HG03103 (cell line): ENCODE results near the gene CGNL1.

Source experiments
- ATAC-seq: cut with Tn5 transposase; IDR thresholded peaks from one replicate; pipeline ENCODE4 v1.9.1; 2021; ENCODE audit warnings: low read depth; ENCODE audit not compliant: unreplicated experiment

CGNL1 gene, protein sequence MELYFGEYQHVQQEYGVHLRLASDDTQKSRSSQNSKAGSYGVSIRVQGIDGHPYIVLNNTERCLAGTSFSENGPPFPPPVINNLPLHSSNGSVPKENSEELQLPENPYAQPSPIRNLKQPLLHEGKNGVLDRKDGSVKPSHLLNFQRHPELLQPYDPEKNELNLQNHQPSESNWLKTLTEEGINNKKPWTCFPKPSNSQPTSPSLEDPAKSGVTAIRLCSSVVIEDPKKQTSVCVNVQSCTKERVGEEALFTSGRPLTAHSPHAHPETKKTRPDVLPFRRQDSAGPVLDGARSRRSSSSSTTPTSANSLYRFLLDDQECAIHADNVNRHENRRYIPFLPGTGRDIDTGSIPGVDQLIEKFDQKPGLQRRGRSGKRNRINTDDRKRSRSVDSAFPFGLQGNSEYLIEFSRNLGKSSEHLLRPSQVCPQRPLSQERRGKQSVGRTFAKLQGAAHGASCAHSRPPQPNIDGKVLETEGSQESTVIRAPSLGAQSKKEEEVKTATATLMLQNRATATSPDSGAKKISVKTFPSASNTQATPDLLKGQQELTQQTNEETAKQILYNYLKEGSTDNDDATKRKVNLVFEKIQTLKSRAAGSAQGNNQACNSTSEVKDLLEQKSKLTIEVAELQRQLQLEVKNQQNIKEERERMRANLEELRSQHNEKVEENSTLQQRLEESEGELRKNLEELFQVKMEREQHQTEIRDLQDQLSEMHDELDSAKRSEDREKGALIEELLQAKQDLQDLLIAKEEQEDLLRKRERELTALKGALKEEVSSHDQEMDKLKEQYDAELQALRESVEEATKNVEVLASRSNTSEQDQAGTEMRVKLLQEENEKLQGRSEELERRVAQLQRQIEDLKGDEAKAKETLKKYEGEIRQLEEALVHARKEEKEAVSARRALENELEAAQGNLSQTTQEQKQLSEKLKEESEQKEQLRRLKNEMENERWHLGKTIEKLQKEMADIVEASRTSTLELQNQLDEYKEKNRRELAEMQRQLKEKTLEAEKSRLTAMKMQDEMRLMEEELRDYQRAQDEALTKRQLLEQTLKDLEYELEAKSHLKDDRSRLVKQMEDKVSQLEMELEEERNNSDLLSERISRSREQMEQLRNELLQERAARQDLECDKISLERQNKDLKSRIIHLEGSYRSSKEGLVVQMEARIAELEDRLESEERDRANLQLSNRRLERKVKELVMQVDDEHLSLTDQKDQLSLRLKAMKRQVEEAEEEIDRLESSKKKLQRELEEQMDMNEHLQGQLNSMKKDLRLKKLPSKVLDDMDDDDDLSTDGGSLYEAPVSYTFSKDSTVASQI

GRCh38 chr15:57375827-57376695 is at the start of gene CGNL1:
Gene CGNL1 (plus strand): TSS chr15:57376505. CDS start chr15:57438000, 61,495 bp downstream.
- no peak for ATAC-seq

DNA sequence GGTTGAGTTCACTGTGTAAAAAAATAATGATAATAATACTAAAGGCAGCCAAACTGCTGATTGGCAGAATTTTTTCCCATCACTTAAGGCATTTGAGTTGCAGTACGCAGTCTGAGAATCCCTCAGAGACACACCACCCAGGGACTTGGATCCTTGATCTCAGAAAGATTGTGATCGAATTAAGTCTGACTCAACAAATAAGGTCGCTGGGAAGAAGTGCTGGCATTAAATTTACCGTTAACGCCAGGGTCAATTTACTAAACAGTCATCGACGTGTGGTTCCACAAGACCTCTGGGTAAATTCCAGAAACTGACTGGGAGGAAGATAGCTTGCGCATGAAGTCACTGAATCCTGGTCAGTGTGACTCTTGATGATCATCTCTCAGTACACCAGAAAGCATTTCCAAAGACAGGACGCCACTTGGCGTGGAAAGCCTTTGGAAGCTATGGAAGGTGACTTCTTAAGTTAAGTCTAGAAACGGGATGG is 48.3 kb upstream of the CGNL1 start:
- ATAC-seq: no peak

DNA sequence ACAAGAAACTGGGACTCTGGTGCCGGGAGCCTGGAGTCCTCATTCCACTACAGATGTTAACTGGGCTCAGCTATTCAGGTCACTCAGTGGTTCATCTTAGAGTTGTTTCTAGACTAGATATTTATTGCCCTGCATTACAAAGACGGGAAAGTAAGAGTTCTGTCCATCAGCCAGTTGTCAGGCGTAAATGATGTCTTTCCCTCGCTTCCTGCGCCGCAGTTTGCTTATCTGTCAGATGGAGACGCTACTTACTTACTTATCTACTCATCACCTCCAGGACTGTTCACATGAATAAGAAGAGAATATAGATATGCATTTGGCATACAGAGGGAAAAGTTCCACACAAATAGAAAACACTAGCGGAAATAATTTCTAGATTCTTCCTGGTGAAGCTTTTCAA is 47.8 kb upstream of the CGNL1 start:
- no peak for ATAC-seq

GRCh38 chr15:57328897-57329296 is 47.4 kb upstream of the CGNL1 start:
- no peak for ATAC-seq

GRCh38 chr15:57329582-57330367 is 46.5 kb upstream of the CGNL1 start:
- ATAC-seq: no peak

DNA sequence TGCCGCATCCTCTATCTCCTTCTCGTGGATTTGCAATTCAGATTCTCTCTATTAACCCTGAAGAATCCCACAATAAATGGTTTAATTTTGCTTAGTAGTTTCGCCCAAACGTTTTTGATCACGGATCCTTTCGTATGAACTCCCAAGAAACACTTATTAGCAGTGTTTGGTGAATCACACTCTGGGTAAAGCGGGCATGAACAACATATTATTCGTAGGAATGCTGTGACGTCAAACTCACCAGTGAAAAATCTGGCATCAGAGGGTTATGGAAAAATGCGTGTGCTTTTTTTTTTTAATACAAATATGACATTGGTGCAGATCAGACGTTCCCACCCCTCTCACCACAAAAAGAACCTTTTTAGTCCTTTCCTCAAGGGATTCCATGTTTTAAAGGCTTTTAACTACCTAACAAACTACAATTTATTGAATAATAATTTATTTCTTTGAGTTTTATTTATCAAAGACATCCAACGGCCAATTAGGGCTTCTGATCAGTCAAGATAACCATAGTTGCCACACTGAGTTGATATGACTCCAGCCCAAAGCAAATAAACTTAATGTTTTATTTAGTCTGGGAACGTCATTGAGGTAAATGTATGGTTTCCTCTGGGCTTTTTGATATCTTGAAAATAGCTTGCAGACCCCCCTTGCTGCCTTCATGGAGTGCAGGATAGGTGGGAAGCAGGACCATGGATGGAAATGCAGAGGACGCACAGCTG is 45.5 kb upstream of the CGNL1 start:
- no peak for ATAC-seq

DNA sequence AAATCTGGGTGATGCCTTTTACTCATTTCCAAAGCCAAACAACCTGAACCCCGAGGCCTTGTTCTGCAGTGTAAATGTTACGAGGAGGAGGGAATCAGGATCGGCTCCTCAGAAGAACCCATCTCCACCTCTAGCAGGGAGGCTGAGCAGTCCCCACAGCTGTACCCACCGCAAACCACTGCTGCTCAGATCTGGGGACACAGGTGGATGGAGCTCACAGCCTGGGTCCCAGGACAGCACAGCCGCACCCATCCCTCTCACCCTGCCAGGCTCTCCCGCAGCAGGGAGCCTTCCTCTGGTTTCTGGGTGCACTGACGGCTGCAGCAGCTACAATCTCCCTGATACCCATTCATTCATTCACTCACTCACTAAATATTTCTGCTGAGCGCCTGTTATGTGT is 44.0 kb upstream of the CGNL1 start:
- no peak for ATAC-seq

DNA sequence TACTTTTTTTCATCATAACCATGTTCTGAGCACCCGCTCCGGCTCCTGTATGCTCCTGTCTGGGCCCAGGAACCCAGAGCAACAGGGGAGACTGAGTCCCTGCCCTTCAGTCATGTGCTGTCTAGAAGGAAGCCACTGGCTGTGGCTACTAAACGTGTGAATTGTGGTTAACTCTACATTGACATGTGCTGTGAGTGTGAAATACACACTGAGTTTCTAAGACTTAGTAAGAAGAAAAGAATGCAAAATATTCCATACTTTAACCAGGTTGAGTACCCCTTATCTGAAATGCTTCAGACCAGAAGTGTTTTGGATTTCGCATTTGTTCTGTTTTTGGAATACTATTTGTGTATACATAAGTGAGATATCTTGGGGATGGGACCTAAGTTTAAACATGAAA is 42.8 kb upstream of the CGNL1 start:
- no peak for ATAC-seq

DNA sequence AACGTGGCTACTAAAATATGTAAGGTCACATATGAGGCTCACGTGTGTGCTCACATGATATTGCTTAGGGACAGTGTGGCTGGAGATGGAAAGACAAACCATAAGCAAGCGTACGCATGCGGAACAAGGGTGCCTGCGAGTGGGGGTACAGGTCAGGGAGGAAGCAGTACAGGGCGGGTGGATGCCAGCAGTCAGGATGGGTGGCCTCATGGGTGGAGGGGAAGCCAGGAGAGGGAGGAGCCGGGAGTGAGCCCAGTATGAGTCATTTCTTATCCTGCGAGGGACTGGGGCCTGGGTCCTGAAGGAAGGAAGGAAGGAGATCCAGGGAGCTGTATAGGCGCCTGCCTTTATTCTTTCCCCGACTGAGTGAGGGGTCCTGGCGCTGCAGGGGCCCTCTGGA is 42.0 kb upstream of the CGNL1 start:
- ATAC-seq: no peak

DNA sequence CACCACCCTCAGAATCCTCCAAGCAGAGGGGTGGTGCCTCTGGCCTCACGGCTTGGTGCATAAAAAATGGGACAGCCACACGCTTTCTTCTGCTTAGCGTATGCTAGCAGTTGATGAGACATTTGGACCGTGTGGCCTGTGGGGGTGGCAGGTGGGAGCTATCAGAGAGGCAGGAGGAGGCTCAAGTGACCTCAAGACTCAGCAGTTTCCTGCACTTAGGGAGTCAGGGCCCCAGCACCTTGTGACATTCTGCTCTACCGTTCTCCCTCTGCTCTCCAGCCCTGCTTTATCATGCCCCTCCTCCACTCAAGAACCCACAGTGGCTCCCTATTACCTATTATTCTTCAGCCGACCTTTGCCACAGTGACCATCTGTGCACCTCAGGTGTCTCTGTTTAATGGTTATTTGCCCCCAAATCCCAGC is 41.0 kb upstream of the CGNL1 start:
- no peak for ATAC-seq

DNA sequence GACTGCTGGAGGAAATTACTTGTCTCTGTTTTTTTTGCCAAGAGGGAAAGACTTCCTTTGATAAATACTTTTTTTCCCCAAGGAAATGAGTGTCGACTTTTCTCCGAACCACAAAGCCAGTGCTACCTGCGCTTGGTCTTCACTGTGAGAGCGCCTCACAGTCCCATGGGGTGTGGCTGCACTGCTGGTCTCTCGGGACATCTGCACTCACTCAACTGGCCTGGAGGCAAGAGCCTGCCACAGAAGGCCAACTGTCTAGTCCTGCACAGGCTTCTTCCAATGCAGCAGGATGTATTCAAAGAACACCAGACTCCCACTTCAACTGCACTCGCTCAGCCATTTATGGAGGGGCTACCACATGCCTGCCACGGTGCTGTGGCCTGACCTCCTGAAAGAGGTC is 40.6 kb upstream of the CGNL1 start:
- ATAC-seq: no peak

DNA sequence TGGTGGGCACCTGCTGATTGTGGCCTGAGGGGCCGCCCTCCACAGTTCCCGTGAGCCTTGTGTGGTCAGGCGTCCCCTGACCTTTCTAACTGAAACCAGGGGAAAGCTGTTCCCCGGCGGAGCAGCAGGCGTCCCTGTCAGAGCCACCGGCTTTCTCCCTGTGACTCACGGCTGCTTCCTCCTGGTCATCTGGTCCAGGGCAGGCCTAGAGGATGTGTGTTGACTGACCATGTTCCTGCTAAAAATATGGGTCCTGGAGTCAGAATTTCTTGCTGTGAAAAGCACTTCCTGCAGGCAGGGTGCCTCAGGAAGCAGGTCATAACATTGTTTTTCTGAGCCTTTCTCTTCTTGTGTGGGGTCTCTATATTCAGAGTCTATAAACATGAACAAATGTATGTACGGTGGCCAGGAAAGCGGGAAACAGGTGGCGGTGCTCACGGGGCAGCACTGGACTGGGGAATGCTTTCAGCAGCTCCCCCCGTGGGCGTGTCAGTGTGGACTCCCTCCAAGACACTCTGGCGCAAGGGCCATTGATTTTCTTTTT is 38.4 kb upstream of the CGNL1 start:
- ATAC-seq: no peak

- ATAC-seq: no peak
Observed at GRCh38 chr15:57339321-57339720, 37.0 kb upstream of the CGNL1 start.

DNA sequence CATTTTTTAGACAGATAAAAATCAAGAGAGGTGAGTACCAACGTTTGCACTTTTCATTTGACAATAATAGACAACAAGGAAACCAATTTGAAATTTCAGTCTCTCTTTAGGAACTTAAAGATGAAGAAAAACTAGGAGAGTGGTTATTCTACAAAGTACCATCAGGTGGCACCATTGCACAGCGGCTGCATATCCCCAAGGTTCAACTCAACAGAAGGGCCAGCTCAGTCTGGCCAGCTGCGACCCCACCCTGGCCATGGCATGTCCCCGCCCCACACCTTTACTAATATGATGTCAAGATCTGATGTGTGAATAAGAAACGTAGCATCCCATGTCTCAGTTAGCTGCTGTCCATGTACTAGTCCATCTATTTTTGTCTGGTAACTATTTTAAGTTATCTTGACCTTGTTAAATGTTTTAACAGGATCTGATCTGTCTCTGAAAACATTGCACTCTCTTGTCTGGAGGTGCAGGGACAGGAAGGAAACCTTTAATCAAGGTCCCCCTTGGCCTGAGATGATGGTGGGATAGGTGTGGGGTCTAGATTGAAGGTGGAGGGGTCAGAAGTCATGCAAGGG is 35.5 kb upstream of the CGNL1 start:
- peak; percentile 52 for ATAC-seq

GRCh38 chr15:57343048-57343447 is 33.3 kb upstream of the CGNL1 start:
- no peak for ATAC-seq

- ATAC-seq: no peak
Observed at GRCh38 chr15:57343498-57343897, 32.8 kb upstream of the CGNL1 start.

DNA sequence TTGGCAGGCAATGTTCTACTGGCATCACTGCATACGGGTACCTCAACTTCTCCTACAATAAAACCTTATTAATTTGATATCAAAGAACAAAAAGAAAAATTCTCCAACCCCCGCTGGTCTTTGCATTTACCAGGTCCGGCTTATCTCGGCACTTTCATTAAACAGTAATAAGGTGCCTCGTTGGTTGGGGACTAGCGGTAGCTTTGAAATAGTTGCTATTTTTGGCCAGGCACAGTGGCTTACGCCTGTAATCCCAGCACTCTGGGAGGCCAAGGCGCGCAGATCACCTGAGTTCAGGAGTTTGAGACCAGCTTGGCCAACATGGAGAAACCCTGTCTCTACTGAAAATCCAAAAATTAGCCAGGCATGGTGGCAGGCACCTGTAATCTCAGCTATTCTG is 32.0 kb upstream of the CGNL1 start:
- ATAC-seq: no peak

- ATAC-seq: no peak
Observed at GRCh38 chr15:57345584-57345983, 30.7 kb upstream of the CGNL1 start.
